ENCODE results near the gene ADGRL4. TPM values are rescaled to one million over a fixed set of nuclear protein-coding genes. Genes with fewer than 3 reads are reported as not detected.

Gene ADGRL4
- total and polyA plus RNA-seq, 7 donors, result 0.60 to 9.3 (median 6.7) TPM

DNA sequence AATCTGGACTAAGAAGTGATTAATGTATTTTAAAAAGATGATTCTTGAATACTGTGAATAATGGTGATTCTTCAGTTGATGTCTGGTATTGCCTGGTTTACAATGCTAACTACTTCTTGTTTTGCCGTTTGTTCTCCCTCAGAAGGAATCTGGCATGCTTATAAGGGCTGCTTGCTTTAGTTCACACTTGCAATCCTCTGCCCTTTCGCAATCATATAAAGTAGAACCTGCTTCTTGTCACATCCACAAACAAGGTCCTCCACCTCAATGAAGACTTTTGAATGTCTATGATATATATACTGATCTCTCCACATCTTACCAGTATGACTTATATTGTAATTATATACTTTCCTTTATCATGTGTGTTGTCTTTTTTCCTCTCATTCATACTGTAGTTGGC lies 92.6 kb downstream of the ADGRL4 start:
- no peak for TF ChIP-seq POLR2A (IDR thresholded peaks at IDR 0.05)
- TF ChIP-seq EP300 (IDR thresholded peaks at IDR 0.05), result no peak
- no peak for TF ChIP-seq CTCF (IDR thresholded peaks at IDR 0.05)
- TF ChIP-seq POLR2AphosphoS5 (IDR thresholded peaks at IDR 0.05), result no peak
- intact Hi-C loops (cut with DNase I), result no loop called here
- H3K27me3 ChIP-seq, result no peaks in the 10 kb centered on the region

GRCh38 chr1:78911956-78912880 lies 94.3 kb downstream of the ADGRL4 start:
- Histone ChIP-seq H3K4me3 (no peak overlapping the region), H3K27ac (no peak overlapping the region), H3K9me3 (no peaks in the 10 kb centered on the region), H3K4me1 (no peaks in the 10 kb centered on the region), H3K36me3 (no peaks in the 10 kb centered on the region), H3K27me3 (no peaks in the 10 kb centered on the region)
- intact Hi-C loops (cut with DNase I), result no loop called here
- no peak for TF ChIP-seq POLR2AphosphoS5 (IDR thresholded peaks at IDR 0.05)
- no peak for TF ChIP-seq POLR2A (IDR thresholded peaks at IDR 0.05)
- TF ChIP-seq CTCF (IDR thresholded peaks at IDR 0.05), result no peak
- TF ChIP-seq EP300 (IDR thresholded peaks at IDR 0.05), result no peak
- 77 to 87% methylated on average over 3 of the region's 3 CpGs for WGBS, 2 donors
- DNase-seq, result no peak

More for the DNA sequence above, 92.6 kb downstream of the ADGRL4 start:
- no peaks in the 10 kb centered on the region for H3K36me3 ChIP-seq
- no peak overlapping the region for H3K27ac ChIP-seq
- WGBS, 2 donors, result 74 to 87% methylated on average over 2 of the region's 2 CpGs
- H3K9me3 ChIP-seq, result no peaks in the 10 kb centered on the region
- H3K4me1 ChIP-seq, result no peaks in the 10 kb centered on the region
- no peak overlapping the region for H3K4me3 ChIP-seq
- no peak for DNase-seq

- Histone ChIP-seq H3K9me3 (no peaks in the 10 kb centered on the region), H3K36me3 (no peaks in the 10 kb centered on the region), H3K4me3 (no peak overlapping the region), H3K27ac (no peak overlapping the region), H3K27me3 (no peaks in the 10 kb centered on the region), H3K4me1 (no peaks in the 10 kb centered on the region)
- 47 to 63% methylated on average over 1 of the region's 1 CpG for WGBS, 2 donors
- no peak for TF ChIP-seq EP300 (IDR thresholded peaks at IDR 0.05)
- no peak for TF ChIP-seq POLR2A (IDR thresholded peaks at IDR 0.05)
- no peak for TF ChIP-seq CTCF (IDR thresholded peaks at IDR 0.05)
- TF ChIP-seq POLR2AphosphoS5 (IDR thresholded peaks at IDR 0.05), result no peak
- intact Hi-C loops (cut with DNase I), result no loop called here
- DNase-seq, result no peak
Measured at GRCh38 chr1:78902641-78903040, 103.9 kb downstream of the ADGRL4 start.

DNA sequence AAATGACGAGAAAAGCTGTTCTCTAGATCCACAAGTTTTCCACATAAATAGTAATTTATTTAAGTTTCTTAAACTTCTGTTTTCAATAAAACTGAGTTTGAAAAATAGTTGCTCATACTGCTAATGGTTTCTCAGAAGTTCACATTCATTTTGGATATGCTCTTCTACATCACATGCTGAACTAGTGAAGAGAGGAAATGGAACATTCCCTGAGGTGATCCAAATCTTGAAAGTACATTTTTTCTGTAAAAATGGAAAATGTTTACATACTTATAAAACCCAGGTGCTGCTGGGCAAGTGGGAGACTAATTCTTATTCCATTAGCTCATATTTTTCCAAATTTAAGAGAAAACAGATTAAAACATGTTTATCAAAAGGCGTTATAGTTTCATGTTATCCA lies 111.7 kb downstream of the ADGRL4 start:
- WGBS, 2 donors, result 59 to 83% methylated on average over 2 of the region's 2 CpGs

GRCh38 chr1:78892260-78892840 lies 114.2 kb downstream of the ADGRL4 start:
- H3K36me3 ChIP-seq, result no peaks in the 10 kb centered on the region
- no peaks in the 10 kb centered on the region for H3K4me1 ChIP-seq
- no peaks in the 10 kb centered on the region for H3K27me3 ChIP-seq
- no peak for DNase-seq
- TF ChIP-seq POLR2A (IDR thresholded peaks at IDR 0.05) (no peak), CTCF (IDR thresholded peaks at IDR 0.05) (no peak), EP300 (IDR thresholded peaks at IDR 0.05) (no peak), POLR2AphosphoS5 (IDR thresholded peaks at IDR 0.05) (no peak)
- no peak overlapping the region for H3K27ac ChIP-seq
- no peak overlapping the region for H3K4me3 ChIP-seq
- 89 to 91% methylated on average over 3 of the region's 3 CpGs for WGBS, 2 donors
- H3K9me3 ChIP-seq, result no peaks in the 10 kb centered on the region
- intact Hi-C loops (cut with DNase I), result no loop called here

More for the DNA sequence above, 111.7 kb downstream of the ADGRL4 start:
- TF ChIP-seq EP300 (IDR thresholded peaks at IDR 0.05) (no peak), POLR2AphosphoS5 (IDR thresholded peaks at IDR 0.05) (no peak)
- no peak for DNase-seq
- H3K36me3 ChIP-seq, result no peaks in the 10 kb centered on the region
- no peaks in the 10 kb centered on the region for H3K9me3 ChIP-seq
- intact Hi-C loops (cut with DNase I), result no loop called here
- H3K4me1 ChIP-seq, result no peaks in the 10 kb centered on the region
- H3K27ac ChIP-seq, result no peak overlapping the region
- H3K27me3 ChIP-seq, result no peaks in the 10 kb centered on the region
- H3K4me3 ChIP-seq, result no peak overlapping the region

Data from sigmoid colon (tissue), 7 donors.